Fibroblast of skin of left quadriceps (primary cell): Measurements from ENCODE around the gene SLC22A1.
"Not testable (repeated sequence)": the region's sequence is repeated elsewhere in the genome, so short reads cannot be mapped to it uniquely, and the experiment has no call there.

Experiments
- DNase-seq, 2 experiments: peaks; one replicate each; pipeline ENCODE4 v3.0.0-alpha.2; 2013; ENCODE audit warnings: low read depth in 2 of 2

SLC22A1 gene

GRCh38 chr6:160122744-160123143, 1.1 kb downstream of the SLC22A1 start:
- DNase-seq: no peak

GRCh38 chr6:160124007-160124406, 2.4 kb downstream of the SLC22A1 start:
- DNase-seq: no peak

GRCh38 chr6:160124605-160125004, 3.0 kb downstream of the SLC22A1 start:
- DNase-seq: no peak

GRCh38 chr6:160125105-160125504, 3.5 kb downstream of the SLC22A1 start:
- not testable (repeated sequence) for DNase-seq

GRCh38 chr6:160127270-160128124, 5.9 kb downstream of the SLC22A1 start:
- DNase-seq: no peak

- no peak for DNase-seq
These were observed 6.6 kb downstream of the SLC22A1 start for GRCh38 chr6:160128125-160128683.

- DNase-seq: no peak
These were observed 7.4 kb downstream of the SLC22A1 start for GRCh38 chr6:160128879-160129516.

GRCh38 chr6:160129881-160130615, 8.4 kb downstream of the SLC22A1 start:
- DNase-seq: no peak

- DNase-seq: no peak
These were observed 9.3 kb downstream of the SLC22A1 start for GRCh38 chr6:160130729-160131484.

- DNase-seq: no peak
These were observed 10.2 kb downstream of the SLC22A1 start for GRCh38 chr6:160131636-160132296.

GRCh38 chr6:160132297-160132637, 10.7 kb downstream of the SLC22A1 start:
- no peak for DNase-seq

GRCh38 chr6:160132776-160133338, 11.2 kb downstream of the SLC22A1 start:
- no peak for DNase-seq

- DNase-seq: no peak
These were observed 12.1 kb downstream of the SLC22A1 start for GRCh38 chr6:160133441-160134336.

- DNase-seq: not testable (repeated sequence)
These were observed 12.7 kb downstream of the SLC22A1 start for GRCh38 chr6:160134337-160134751.

GRCh38 chr6:160134779-160135547, 13.3 kb downstream of the SLC22A1 start:
- no peak for DNase-seq

GRCh38 chr6:160135907-160136655, 14.5 kb downstream of the SLC22A1 start:
- no peak for DNase-seq

- DNase-seq: no peak
These were observed 15.7 kb downstream of the SLC22A1 start for GRCh38 chr6:160137130-160137988.
